BLaER1 (cell line): ENCODE results near the gene LRRIQ4.

Experiments
- H3K27ac ChIP-seq: shearing (Covaris generic); formaldehyde crosslinking; 2 replicates; pipeline ENCODE4 v1.8.1; 2022
- H3K27me3 ChIP-seq: shearing (Covaris generic); formaldehyde crosslinking; 2 replicates; pipeline ENCODE4 v1.8.1; 2022
- H3K36me3 ChIP-seq: shearing (Covaris generic); formaldehyde crosslinking; 2 replicates; pipeline ENCODE4 v1.8.1; 2022
- H3K4me1 ChIP-seq: shearing (Covaris generic); formaldehyde crosslinking; 2 replicates; pipeline ENCODE4 v1.8.1; 2022
- H3K4me2 ChIP-seq: shearing (Covaris generic); formaldehyde crosslinking; 2 replicates; pipeline ENCODE4 v1.8.1; 2022
- H3K4me3 ChIP-seq: shearing (Covaris generic); formaldehyde crosslinking; 2 replicates; pipeline ENCODE4 v1.8.1; 2022
- H3K9ac ChIP-seq: shearing (Covaris generic); formaldehyde crosslinking; 2 replicates; pipeline ENCODE4 v1.8.1; 2022
- H3K9me3 ChIP-seq: shearing (Covaris generic); formaldehyde crosslinking; 2 replicates; pipeline ENCODE4 v1.8.1; 2022
- H4K20me1 ChIP-seq: shearing (Covaris generic); formaldehyde crosslinking; 2 replicates; pipeline ENCODE4 v1.8.1; 2022
- Cebpa-rat ChIP-seq: shearing (Covaris generic); IDR thresholded peaks from 2 replicates; pipeline ENCODE4 v1.8.1; 2022

LRRIQ4 gene

GRCh38 chr3:169846458-169847193 lies 34.0 kb downstream of the LRRIQ4 start:
- Histone ChIP-seq H3K9ac (no peak overlapping the region), H3K4me1 (peaks cover 12% of the 10 kb centered on the region), H3K4me2 (peak overlapping the region; percentile 46), H3K27me3 (no peaks in the 10 kb centered on the region), H4K20me1 (no peaks in the 10 kb centered on the region), H3K4me3 (no peak overlapping the region), H3K9me3 (no peaks in the 10 kb centered on the region), H3K27ac (no peak overlapping the region), H3K36me3 (no peaks in the 10 kb centered on the region)
- no peak for TF ChIP-seq Cebpa-rat

- Histone ChIP-seq H3K4me1 (peaks cover 12% of the 10 kb centered on the region), H3K9me3 (no peaks in the 10 kb centered on the region), H3K4me3 (no peak overlapping the region), H3K27ac (no peak overlapping the region), H3K36me3 (no peaks in the 10 kb centered on the region), H3K27me3 (no peaks in the 10 kb centered on the region), H3K4me2 (no peak overlapping the region), H4K20me1 (no peaks in the 10 kb centered on the region), H3K9ac (no peak overlapping the region)
- no peak for TF ChIP-seq Cebpa-rat
Measured at GRCh38 chr3:169847896-169848295, 35.2 kb downstream of the LRRIQ4 start.

- H3K27ac ChIP-seq: no peak overlapping the region
- no peaks in the 10 kb centered on the region for H4K20me1 ChIP-seq
- no peaks in the 10 kb centered on the region for H3K27me3 ChIP-seq
- peaks cover 12% of the 10 kb centered on the region for H3K4me1 ChIP-seq
- no peak for TF ChIP-seq Cebpa-rat
- no peak overlapping the region for H3K9ac ChIP-seq
- no peak overlapping the region for H3K4me3 ChIP-seq
- no peak overlapping the region for H3K4me2 ChIP-seq
- H3K36me3 ChIP-seq: no peaks in the 10 kb centered on the region
- no peaks in the 10 kb centered on the region for H3K9me3 ChIP-seq
Measured at GRCh38 chr3:169848741-169849140, 36.1 kb downstream of the LRRIQ4 start.

DNA sequence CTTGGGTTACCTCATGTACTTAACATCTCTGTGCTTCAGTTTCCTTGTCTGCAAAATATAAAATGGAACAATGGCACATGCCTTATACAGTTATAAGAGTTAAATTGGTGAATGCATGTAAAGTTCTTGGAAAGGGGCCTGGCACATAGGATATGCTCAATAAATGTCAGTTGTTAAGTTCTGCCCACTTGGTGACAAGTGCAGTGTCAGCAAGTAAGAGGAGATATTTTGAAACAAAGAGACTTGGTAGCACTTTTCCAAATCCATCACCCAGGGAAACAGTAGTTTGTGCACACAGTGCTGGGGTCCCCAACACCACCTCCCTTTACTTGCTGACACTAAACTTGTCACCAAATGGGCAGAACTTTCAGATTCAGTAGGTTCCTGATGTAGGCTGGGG lies 37.9 kb downstream of the LRRIQ4 start:
- Histone ChIP-seq H4K20me1 (no peaks in the 10 kb centered on the region), H3K27ac (no peak overlapping the region)
- no peak for TF ChIP-seq Cebpa-rat

GRCh38 chr3:169855514-169855913 lies 42.8 kb downstream of the LRRIQ4 start:
- Histone ChIP-seq H3K27me3 (no peaks in the 10 kb centered on the region), H3K27ac (no peak overlapping the region), H3K9me3 (no peaks in the 10 kb centered on the region), H3K4me3 (no peak overlapping the region), H3K36me3 (no peaks in the 10 kb centered on the region), H3K9ac (no peak overlapping the region), H3K4me2 (no peak overlapping the region), H4K20me1 (no peaks in the 10 kb centered on the region), H3K4me1 (no peaks in the 10 kb centered on the region)
- no peak for TF ChIP-seq Cebpa-rat

More for the DNA sequence above, 37.9 kb downstream of the LRRIQ4 start:
- peaks cover 12% of the 10 kb centered on the region for H3K4me1 ChIP-seq
- no peak overlapping the region for H3K4me3 ChIP-seq
- no peak overlapping the region for H3K9ac ChIP-seq
- H3K4me2 ChIP-seq: no peak overlapping the region
- no peaks in the 10 kb centered on the region for H3K9me3 ChIP-seq
- no peaks in the 10 kb centered on the region for H3K36me3 ChIP-seq
- H3K27me3 ChIP-seq: no peaks in the 10 kb centered on the region

GRCh38 chr3:169857811-169858210 lies 45.1 kb downstream of the LRRIQ4 start:
- no peak overlapping the region for H3K4me2 ChIP-seq
- TF ChIP-seq Cebpa-rat: no peak
- no peaks in the 10 kb centered on the region for H4K20me1 ChIP-seq
- no peaks in the 10 kb centered on the region for H3K9me3 ChIP-seq
- no peaks in the 10 kb centered on the region for H3K4me1 ChIP-seq
- H3K27me3 ChIP-seq: no peaks in the 10 kb centered on the region
- H3K4me3 ChIP-seq: no peak overlapping the region
- H3K27ac ChIP-seq: no peak overlapping the region
- H3K9ac ChIP-seq: no peak overlapping the region
- no peaks in the 10 kb centered on the region for H3K36me3 ChIP-seq

DNA sequence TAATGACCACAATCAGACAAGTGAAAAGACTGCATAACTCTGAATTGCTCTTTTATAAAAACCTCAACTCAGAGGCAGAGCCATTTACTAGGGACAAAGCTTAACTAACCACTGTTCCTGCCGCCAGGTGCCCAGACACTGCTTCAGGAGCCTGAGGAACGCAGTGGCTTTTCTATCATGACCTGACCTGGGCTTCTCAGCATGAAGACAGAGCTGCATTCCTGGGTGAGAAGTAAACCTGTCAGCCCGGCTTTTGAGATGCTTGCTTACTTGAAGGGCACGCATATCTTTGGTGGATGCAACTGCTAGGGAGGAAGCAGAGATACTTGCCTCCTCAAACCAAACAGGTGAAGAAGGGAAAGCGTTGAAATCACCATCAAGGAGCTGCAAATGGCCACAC lies 49.2 kb downstream of the LRRIQ4 start:
- Histone ChIP-seq H3K9me3 (no peaks in the 10 kb centered on the region), H3K4me1 (peaks cover 15% of the 10 kb centered on the region; the same call in 1 of the 2 replicates), H3K4me3 (no peak overlapping the region), H3K27me3 (no peaks in the 10 kb centered on the region), H3K4me2 (no peak overlapping the region), H4K20me1 (no peaks in the 10 kb centered on the region), H3K27ac (no peak overlapping the region), H3K9ac (no peak overlapping the region), H3K36me3 (no peaks in the 10 kb centered on the region)
- no peak for TF ChIP-seq Cebpa-rat

- Histone ChIP-seq H3K4me1 (peaks cover 15% of the 10 kb centered on the region; the same call in 1 of the 2 replicates), H3K9me3 (no peaks in the 10 kb centered on the region), H3K9ac (no peak overlapping the region), H3K36me3 (no peaks in the 10 kb centered on the region), H3K4me3 (no peak overlapping the region), H4K20me1 (no peaks in the 10 kb centered on the region), H3K27ac (no peak overlapping the region), H3K27me3 (no peaks in the 10 kb centered on the region), H3K4me2 (no peak overlapping the region)
- TF ChIP-seq Cebpa-rat: no peak
Measured at GRCh38 chr3:169863458-169863899, 50.8 kb downstream of the LRRIQ4 start.

- Histone ChIP-seq H3K27ac (no peak overlapping the region), H3K9ac (no peak overlapping the region), H3K4me2 (no peak overlapping the region), H3K9me3 (no peaks in the 10 kb centered on the region), H3K27me3 (no peaks in the 10 kb centered on the region), H4K20me1 (no peaks in the 10 kb centered on the region), H3K36me3 (no peaks in the 10 kb centered on the region), H3K4me3 (no peak overlapping the region), H3K4me1 (peaks cover 15% of the 10 kb centered on the region; the same call in 1 of the 2 replicates)
- no peak for TF ChIP-seq Cebpa-rat
Measured at GRCh38 chr3:169864270-169864669, 51.6 kb downstream of the LRRIQ4 start.

- H3K4me3 ChIP-seq: no peak overlapping the region
- TF ChIP-seq Cebpa-rat: no peak
- no peak overlapping the region for H3K9ac ChIP-seq
- H3K4me1 ChIP-seq: peaks cover 15% of the 10 kb centered on the region; the same call in 1 of the 2 replicates
- H3K27me3 ChIP-seq: no peaks in the 10 kb centered on the region
- no peaks in the 10 kb centered on the region for H4K20me1 ChIP-seq
- H3K27ac ChIP-seq: no peak overlapping the region
- no peaks in the 10 kb centered on the region for H3K9me3 ChIP-seq
- H3K36me3 ChIP-seq: no peaks in the 10 kb centered on the region
- peak overlapping the region; percentile 28; the same call in 1 of the 2 replicates for H3K4me2 ChIP-seq
Measured at GRCh38 chr3:169865176-169865767, 52.6 kb downstream of the LRRIQ4 start.
